Mammary epithelial cell (primary cell): ENCODE data around the gene RTTN.

ENCODE experiments used
- EZH2 ChIP-seq: IDR thresholded peaks from 2 replicates; pipeline ENCODE4 v1.6.1; 2012; ENCODE audit warnings: low read length, inconsistent platforms, borderline replicate concordance
- TF ChIP-seq, protein P1 (sequence below), 2 donors: IDR thresholded peaks in 1 of 2; conservative IDR thresholded peaks in 1 of 2; 2 replicates each; pipeline ENCODE4 v1.5.1; 2011 to 2012; ENCODE audit warnings: inconsistent platforms in 2 of 2, low read length in 2 of 2, mild to moderate bottlenecking in 2 of 2, control low read depth in 1 of 2, low read depth in 1 of 2; ENCODE audit not compliant: insufficient read depth in 1 of 2; ENCODE audit errors: extremely low read depth in 1 of 2

DNA sequence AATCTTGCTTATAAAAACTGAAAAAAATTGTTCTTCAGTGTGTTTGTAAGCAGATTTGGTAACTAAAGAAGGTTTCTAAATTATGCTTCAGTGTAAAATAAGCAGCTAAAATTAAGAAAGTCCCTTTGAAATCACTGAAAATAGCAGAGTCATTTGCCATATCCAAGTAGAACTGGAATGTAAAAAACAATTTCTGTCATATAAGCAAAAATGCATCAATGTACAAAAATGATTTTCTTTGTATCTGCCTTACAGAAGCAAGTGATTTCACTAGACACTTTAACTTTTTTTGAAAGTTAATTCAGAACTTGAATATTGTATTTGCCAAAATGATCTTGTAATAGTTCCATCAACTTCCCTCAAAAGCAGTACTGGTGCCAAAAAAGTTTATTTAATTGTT is 136.1 kb downstream of the RTTN start:
- TF ChIP-seq, protein P1, sequence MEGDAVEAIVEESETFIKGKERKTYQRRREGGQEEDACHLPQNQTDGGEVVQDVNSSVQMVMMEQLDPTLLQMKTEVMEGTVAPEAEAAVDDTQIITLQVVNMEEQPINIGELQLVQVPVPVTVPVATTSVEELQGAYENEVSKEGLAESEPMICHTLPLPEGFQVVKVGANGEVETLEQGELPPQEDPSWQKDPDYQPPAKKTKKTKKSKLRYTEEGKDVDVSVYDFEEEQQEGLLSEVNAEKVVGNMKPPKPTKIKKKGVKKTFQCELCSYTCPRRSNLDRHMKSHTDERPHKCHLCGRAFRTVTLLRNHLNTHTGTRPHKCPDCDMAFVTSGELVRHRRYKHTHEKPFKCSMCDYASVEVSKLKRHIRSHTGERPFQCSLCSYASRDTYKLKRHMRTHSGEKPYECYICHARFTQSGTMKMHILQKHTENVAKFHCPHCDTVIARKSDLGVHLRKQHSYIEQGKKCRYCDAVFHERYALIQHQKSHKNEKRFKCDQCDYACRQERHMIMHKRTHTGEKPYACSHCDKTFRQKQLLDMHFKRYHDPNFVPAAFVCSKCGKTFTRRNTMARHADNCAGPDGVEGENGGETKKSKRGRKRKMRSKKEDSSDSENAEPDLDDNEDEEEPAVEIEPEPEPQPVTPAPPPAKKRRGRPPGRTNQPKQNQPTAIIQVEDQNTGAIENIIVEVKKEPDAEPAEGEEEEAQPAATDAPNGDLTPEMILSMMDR (conservative IDR thresholded peaks at IDR 0.05 in 1 of 2, IDR thresholded peaks at IDR 0.05 in 1 of 2; ENCODE audit: extremely low read depth in 1 of 2, insufficient read depth in 1 of 2, low read depth in 1 of 2, low read length in 2 of 2) = no peak
- TF ChIP-seq EZH2 = no peak
